Inflammatory macrophage treated with lipopolysaccharide for 4 hours (primary cell): ENCODE data around the gene ERMAP.

Source experiments
- DNase-seq: peaks from one replicate; pipeline ENCODE4 v3.0.0-alpha.2; 2020

The ERMAP gene

GRCh38 chr1:42880384-42880783 is 63.5 kb downstream of the ERMAP start:
- no peak for DNase-seq

GRCh38 chr1:42886046-42886739 is 69.3 kb downstream of the ERMAP start:
- DNase-seq: no peak

GRCh38 chr1:42886800-42887199 is 69.9 kb downstream of the ERMAP start:
- no peak for DNase-seq

GRCh38 chr1:42887366-42887765 is 70.4 kb downstream of the ERMAP start:
- DNase-seq: no peak

GRCh38 chr1:42888013-42888633 is 71.2 kb downstream of the ERMAP start:
- DNase-seq: no peak

- DNase-seq: no peak
Measured at GRCh38 chr1:42889264-42889663, 72.3 kb downstream of the ERMAP start.

- DNase-seq: no peak
Measured at GRCh38 chr1:42891465-42892138, 74.7 kb downstream of the ERMAP start.
